K562 (cell line): Measurements from ENCODE around the gene CFL1. TPM values are rescaled to one million over a fixed set of nuclear protein-coding genes. Genes with fewer than 3 reads are reported as not detected.

Source experiments
- ATAC-seq: fragments of 200-7000 bp; cut with Tn5 transposase; 3 replicates; pipeline ENCODE4 v1.9.1; 2020; ENCODE audit warnings: moderate library complexity
- BruUV-seq: library from RNA; stranded (reverse); fragments of 400-500 nt; replicated peaks from 2 replicates; lab custom pipeline; 2021; lab: Mats Ljungman, UMichigan
- CTCF ChIA-PET: fragments of 300-600 bp; formaldehyde crosslinking; extraction: SDS; loops from one replicate; lab custom pipeline; 2021; ENCODE audit warnings: low intra/inter-chr PET ratio; lab: Yijun Ruan, JAX
- POLR2A ChIA-PET: fragments of 300-600, 350-650 bp; sonication (Branson Sonifier 250); formaldehyde crosslinking; extraction: SDS; loops from one replicate; lab custom pipeline; 2021; ENCODE audit warnings: antibody characterized with exemption, inconsistent platforms; lab: Yijun Ruan, JAX
- DNase-seq, 4 experiments: peaks; one replicate each; pipeline versions ENCODE4 v3.0.0 to v3.0.0-alpha.2; 2011 to 2018; ENCODE audit warnings: low spot score in 3 of 4, mixed read lengths in 3 of 4; ENCODE audit errors: extremely low read depth in 1 of 4
- FAIRE-seq: peaks from 2 replicates; lab custom pipeline; 2011; peaks lifted over from hg19 to GRCh38; lab: Jason Lieb, UNC
- H2AFZ ChIP-seq: 2 replicates; pipeline ENCODE4 v1.6.0; 2011; ENCODE audit warnings: low read depth, low read length, control low read depth, inconsistent platforms
- H3K27ac ChIP-seq: fragments of 200-600 bp; 3 replicates; pipeline ENCODE4 v1.8.0; 2011; ENCODE audit warnings: low read depth, mild to moderate bottlenecking, control low read depth, inconsistent platforms, low read length, moderate library complexity, mixed read lengths; ENCODE audit errors: extremely low read depth
- H3K27me3 ChIP-seq, 2 experiments: fragments of 300-600 bp in 1 of 2; 2 replicates in 1 of 2; 3 replicates in 1 of 2; pipeline versions ENCODE4 v1.6.0 to v1.8.0; 2011; ENCODE audit warnings: inconsistent platforms in 2 of 2, low read length in 2 of 2, mild to moderate bottlenecking in 1 of 2, mixed read lengths in 1 of 2, moderate library complexity in 1 of 2; ENCODE audit not compliant: control insufficient read depth in 2 of 2, insufficient read depth in 2 of 2
- H3K36me3 ChIP-seq: fragments of 300-600 bp; 3 replicates; pipeline ENCODE4 v1.8.0; 2011; ENCODE audit warnings: mild to moderate bottlenecking, low read length, inconsistent platforms; ENCODE audit not compliant: control insufficient read depth, insufficient read depth
- H3K4me1 ChIP-seq, 2 experiments: fragments of 200-600 bp in 1 of 2; replicated peaks in 1 of 2; 2 replicates in 1 of 2; 3 replicates in 1 of 2; pipeline versions ENCODE4 v1.5.1 to v1.8.0; 2011; ENCODE audit warnings: inconsistent platforms in 2 of 2, low read length in 2 of 2, mild to moderate bottlenecking in 1 of 2, mixed read lengths in 1 of 2, moderate library complexity in 1 of 2; ENCODE audit not compliant: control insufficient read depth in 2 of 2, insufficient read depth in 2 of 2
- H3K4me2 ChIP-seq: 2 replicates; pipeline ENCODE4 v1.6.1; 2011; ENCODE audit warnings: low read length, control low read depth, inconsistent platforms, mixed read lengths; ENCODE audit not compliant: insufficient read depth
- H3K4me3 ChIP-seq: fragments of 200-600 bp; sonication (generic), shearing (Covaris generic); 2 replicates; pipeline ENCODE4 v1.5.1; 2016; ENCODE audit warnings: control low read depth, inconsistent platforms
- H3K79me2 ChIP-seq: fragments of 200-600 bp; 3 replicates; pipeline ENCODE4 v1.8.0; 2011; ENCODE audit warnings: low read length, inconsistent platforms; ENCODE audit not compliant: control insufficient read depth, insufficient read depth
- H3K9ac ChIP-seq, 2 experiments: 2 replicates each; pipeline versions ENCODE4 v1.6.0 to v1.6.1; 2011; ENCODE audit warnings: low read depth in 2 of 2, low read length in 2 of 2, control low read depth in 1 of 2, inconsistent platforms in 1 of 2, mild to moderate bottlenecking in 1 of 2, mixed read lengths in 1 of 2; ENCODE audit not compliant: insufficient read depth in 1 of 2
- H3K9me1 ChIP-seq: one replicate; pipeline ENCODE4 v1.6.0; 2011; ENCODE audit warnings: inconsistent platforms, mild to moderate bottlenecking, low read length, moderate library complexity; ENCODE audit not compliant: control insufficient read depth, insufficient read depth
- H3K9me3 ChIP-seq: replicated peaks from 2 replicates; pipeline ENCODE4 v1.5.1; 2011; ENCODE audit warnings: low read depth, low read length, inconsistent platforms; ENCODE audit not compliant: control insufficient read depth, insufficient read depth
- H4K20me1 ChIP-seq: replicated peaks from 2 replicates; pipeline ENCODE4 v1.6.1; 2011; ENCODE audit warnings: low read length, inconsistent platforms, mixed read lengths; ENCODE audit not compliant: control insufficient read depth, insufficient read depth
- CBX2 ChIP-seq: fragments of 200-600 bp; sonication (generic); IDR thresholded peaks from one replicate; pipeline ENCODE4 v1.6.1; 2012; ENCODE audit warnings: mild to moderate bottlenecking, low read length, inconsistent platforms; ENCODE audit not compliant: insufficient read depth, poor library complexity, severe bottlenecking
- NR2C1 ChIP-seq, 2 experiments: fragments of 450-650 bp; IDR thresholded peaks; 2 replicates each; pipeline ENCODE4 v1.6.1; 2017; ENCODE audit warnings: mild to moderate bottlenecking in 2 of 2, antibody characterized with exemption in 1 of 2, inconsistent platforms in 1 of 2, missing compliant biosample characterization in 1 of 2, missing genetic modification characterization in 1 of 2
- NR2C2 ChIP-seq, 2 experiments: fragments of 200-800 bp in 1 of 2; sonication (Bioruptor generic) in 1 of 2; sonication (generic) in 1 of 2; formaldehyde crosslinking in 1 of 2; IDR thresholded peaks; 2 replicates each; pipeline versions ENCODE4 v1.6.1 to v1.8.0; 2016 to 2022; ENCODE audit warnings: mild to moderate bottlenecking in 1 of 2, missing compliant biosample characterization in 1 of 2, missing genetic modification characterization in 1 of 2, missing genetic modification reagents in 1 of 2
- RBFOX2 ChIP-seq: fragments of 200-400 bp; formaldehyde crosslinking; IDR thresholded peaks from 2 replicates; pipeline ENCODE4 v1.6.1; 2017; ENCODE audit warnings: low read depth, mild to moderate bottlenecking, low read length, moderate library complexity
- RBM22 ChIP-seq: fragments of 200-400 bp; formaldehyde crosslinking; IDR thresholded peaks from 2 replicates; pipeline ENCODE4 v1.6.1; 2018; ENCODE audit warnings: low read length, low read depth; ENCODE audit not compliant: poor library complexity, severe bottlenecking
- ZBTB33 ChIP-seq: sonication (generic); formaldehyde crosslinking; IDR thresholded peaks from 2 replicates; pipeline ENCODE4 v1.8.1; 2023; ENCODE audit warnings: mild to moderate bottlenecking, missing genetic modification reagents
- ZNF232 ChIP-seq: sonication (generic); formaldehyde crosslinking; IDR thresholded peaks from 2 replicates; pipeline ENCODE4 v1.8.0; 2022; ENCODE audit warnings: mild to moderate bottlenecking, missing genetic modification reagents
- ZNF586 ChIP-seq: fragments of 450-650 bp; formaldehyde crosslinking; conservative IDR thresholded peaks from 2 replicates; pipeline ENCODE4 v1.4.0; 2020; ENCODE audit warnings: mild to moderate bottlenecking, moderate library complexity
- WGBS: fragments of 100-300 bp; shearing (Covaris generic); methylation state at CpG from one replicate; pipeline ENCODE4 v1.1.6; 2016; ENCODE audit warnings: low coverage, mixed read lengths; ENCODE audit not compliant: insufficient coverage; ENCODE audit errors: missing lambda C conversion rate; 5-methylcytosine and 5-hydroxymethylcytosine counted together
- in situ Hi-C: fragments of 300-500 bp; cut with MboI; formaldehyde crosslinking; loops from 4 replicates; pipeline ENCODE4 v1.15.0; 2018; ENCODE audit warnings: inconsistent platforms, mixed read lengths
- intact Hi-C: fragments of 100-400 bp; cut with micrococcal nuclease; formaldehyde crosslinking; loops from 2 replicates; pipeline ENCODE4 v1.14.2; 2022
- polyA plus RNA-seq, 8 experiments: library from polyadenylated mRNA; depleted of rRNA in 4 of 8; stranded (reverse) in 5 of 8; unstranded in 3 of 8; fragments of >200 nt; fragmentation: Nextera tagmentation in 2 of 8; fragmentation: Illumina TruSeq in 1 of 8; extraction: Ambion mirVana in 2 of 8; extraction: Trizol in 1 of 8; gene quantifications; 2 replicates each; pipeline versions ENCODE4 v1.2.1 to v1.2.3, GENCODE V29; 2011 to 2014; ENCODE audit warnings: inconsistent platforms in 1 of 8, missing spikeins in 1 of 8
- total RNA-seq, 7 experiments: library from RNA; depleted of rRNA in 6 of 7; stranded (reverse); fragments of >200 nt in 6 of 7; fragmentation: Illumina TruSeq in 2 of 7; extraction: Trizol in 2 of 7; gene quantifications; 2 replicates each; pipeline versions ENCODE4 v1.2.1 to v1.2.3, GENCODE V29; 2011 to 2021; ENCODE audit warnings: low replicate concordance in 1 of 7

Gene CFL1
- total and polyA plus RNA-seq, 9 of the 15 experiments (the other 6 are each of a cell fraction or from before 2014, with no cell fraction given) = 105 to 1,101 (median 859) TPM

- ATAC-seq (no peak), FAIRE-seq (no peak), DNase-seq (peak in 1 of 4 experiments; percentile 12)
- BruUV-seq = no TSS peak
- CTCF ChIA-PET = no interaction called here
- H4K20me1 ChIP-seq = peaks cover 2% of the 10 kb centered on the region; the same call in 1 of the 2 replicates
- H3K36me3 ChIP-seq = peaks cover 42% of the 10 kb centered on the region
- 67% methylated on average over 18 of the region's 20 CpGs for WGBS
- H2AFZ ChIP-seq = no peak overlapping the region
- H3K27me3 ChIP-seq = no peaks in the 10 kb centered on the region
- H3K4me1 ChIP-seq = peaks cover 0 to 27% of the 10 kb centered on the region in 2 experiments; a peak in 3 of 5 replicates
- TF ChIP-seq CBX2 (no peak), RBFOX2 (peak; percentile 35; the same call in 1 of the 2 replicates), RBM22 (peak; percentile 9), ZBTB33 (CRISPR knock-in tag) (0 out of 2 replicates have a peak, but pooled peaks have one; percentile 23), NR2C1 (IDR thresholded peaks at IDR 0.05) (peak; percentile 60), NR2C1 (tag; IDR thresholded peaks at IDR 0.05) (peak; percentile 69), NR2C2 (CRISPR knock-in tag; IDR thresholded peaks at IDR 0.05) (peak; percentile 51), NR2C2 (tag; IDR thresholded peaks at IDR 0.05) (peak; percentile 66), ZNF232 (CRISPR knock-in tag) (no peak), ZNF586 (CRISPR knock-in tag) (no peak)
- H3K9me3 ChIP-seq = peaks cover 7% of the 10 kb centered on the region; the same call in 1 of the 2 replicates
- no peak overlapping the region for H3K4me3 ChIP-seq
- no peak overlapping the region for H3K4me2 ChIP-seq
- H3K27ac ChIP-seq = no peak overlapping the region
- H3K9ac ChIP-seq = peak overlapping the region in 1 of 2 experiments; percentile 62; a peak in 1 of 4 replicates
- H3K79me2 ChIP-seq = peaks cover 20% of the 10 kb centered on the region
- intact Hi-C loops = no loop called here
- POLR2A ChIA-PET = interaction anchor here (0.5 to 5.9 kb wide), 21 partner anchors 9 to 1469 kb away, joined by 3 to 67 read pairs (median 5); partner anchors contain the start of genes CCDC85B, CFL1, EHBP1L1 and FIBP
- H3K9me1 ChIP-seq = peaks cover 1% of the 10 kb centered on the region
- in situ Hi-C loops = no loop called here
Observed at GRCh38 chr11:65850217-65851082, 7.5 kb downstream of the CFL1 start.
